Activated CD4-positive, alpha-beta T cell treated with anti-CD3 and anti-CD28 coated beads, Interleukin-2, amount 10 ng/mL, durations not matched to agents 7 days and 5 days (primary cell): ENCODE data around the gene COL5A1. TPM values are rescaled to one million over a fixed set of nuclear protein-coding genes. Genes with fewer than 3 reads are reported as not detected.

Source experiments
- CTCF ChIA-PET: fragments of 350-600 bp; sonication (Branson Sonifier 250); formaldehyde crosslinking; loops from one replicate; lab custom pipeline; 2021; ENCODE audit warnings: antibody characterized with exemption; lab: Charles Lee
- POLR2A ChIA-PET: fragments of 350-600 bp; sonication (Branson Sonifier 250); formaldehyde crosslinking; loops from one replicate; lab custom pipeline; 2021; ENCODE audit warnings: antibody characterized with exemption; lab: Charles Lee
- DNase-seq: peaks from one replicate; pipeline ENCODE4 v3.0.0-alpha.2; 2020
- H3K27ac Mint-ChIP-seq: one replicate; pipeline ENCODE4 v1.8.0; 2021; ENCODE audit warnings: mild to moderate bottlenecking, moderate library complexity, mixed read lengths
- H3K27me3 Mint-ChIP-seq: one replicate; pipeline ENCODE4 v1.8.0; 2021; ENCODE audit warnings: mixed read lengths
- H3K36me3 Mint-ChIP-seq: one replicate; pipeline ENCODE4 v1.8.0; 2021; ENCODE audit warnings: low read depth, mixed read lengths
- H3K4me1 Mint-ChIP-seq: one replicate; pipeline ENCODE4 v1.8.0; 2021; ENCODE audit warnings: mixed read lengths
- H3K4me3 Mint-ChIP-seq: one replicate; pipeline ENCODE4 v1.8.0; 2021; ENCODE audit warnings: mild to moderate bottlenecking, moderate library complexity, mixed read lengths
- H3K9me3 Mint-ChIP-seq: one replicate; pipeline ENCODE4 v1.8.0; 2021; ENCODE audit warnings: mixed read lengths
- total RNA-seq, 2 experiments: library from RNA; stranded (reverse); gene quantifications; one replicate each; pipeline ENCODE4 v1.2.3, GENCODE V29; 2021

The COL5A1 gene
- total RNA-seq, 2 experiments from 2014 or later, result 0.15 to 0.30 TPM

DNA sequence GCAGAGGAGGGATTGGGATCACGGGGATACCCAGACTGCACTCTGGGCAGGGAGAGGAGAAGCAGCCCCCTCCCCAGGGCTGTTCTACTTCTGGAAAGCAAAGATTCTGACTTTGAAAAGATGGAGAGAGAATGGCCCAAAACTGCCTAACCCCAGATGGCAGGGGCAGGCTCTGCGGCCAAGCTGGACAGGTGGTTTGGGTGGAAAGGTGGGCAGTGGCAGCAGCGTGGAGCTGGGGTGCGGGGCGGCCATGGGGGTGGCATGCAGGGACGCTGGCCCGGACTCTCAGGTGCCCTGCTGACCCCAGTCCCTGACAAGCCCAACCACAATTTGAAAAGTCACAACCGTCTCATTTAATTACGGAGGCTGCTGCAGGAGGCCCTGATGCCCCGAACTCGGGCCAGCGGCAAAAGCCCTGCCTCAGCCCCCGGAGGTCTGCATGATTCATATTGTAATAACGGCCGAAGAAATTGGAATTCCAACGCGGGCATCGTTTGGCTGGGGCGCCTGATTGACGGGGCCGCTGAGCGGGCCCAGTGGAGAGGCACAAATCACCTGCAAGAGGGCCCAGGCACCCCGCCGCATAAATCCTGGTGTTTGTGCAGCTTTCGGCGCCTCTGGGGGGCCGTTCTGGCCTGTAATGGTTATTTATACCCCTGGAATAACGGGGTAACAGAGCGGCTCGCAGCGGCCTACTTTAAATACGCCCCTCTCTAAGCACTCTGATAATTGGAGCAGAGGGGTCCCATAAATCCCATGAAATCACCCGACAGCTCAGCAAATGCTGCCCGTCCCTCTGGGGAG is 197.2 kb downstream of the COL5A1 start:
- POLR2A ChIA-PET, result no interaction called here
- no peak for DNase-seq
- Mint-ChIP-seq H3K9me3 (no peaks in the 10 kb centered on the region), H3K4me3 (no peak overlapping the region), H3K36me3 (no peaks in the 10 kb centered on the region), H3K27ac (no peak overlapping the region), H3K4me1 (no peaks in the 10 kb centered on the region), H3K27me3 (no peaks in the 10 kb centered on the region)
- CTCF ChIA-PET, result no interaction called here

- ChIA-PET POLR2A (no interaction called here), CTCF (no interaction called here)
- Mint-ChIP-seq H3K4me1 (no peaks in the 10 kb centered on the region), H3K27ac (no peak overlapping the region), H3K4me3 (no peak overlapping the region), H3K27me3 (no peaks in the 10 kb centered on the region), H3K36me3 (no peaks in the 10 kb centered on the region), H3K9me3 (no peaks in the 10 kb centered on the region)
- DNase-seq, result no peak
These were observed 198.0 kb downstream of the COL5A1 start for GRCh38 chr9:134839455-134840125.

- no peak for DNase-seq
- H3K4me1 Mint-ChIP-seq, result no peaks in the 10 kb centered on the region
- no peak overlapping the region for H3K4me3 Mint-ChIP-seq
- H3K9me3 Mint-ChIP-seq, result no peaks in the 10 kb centered on the region
- H3K27me3 Mint-ChIP-seq, result no peaks in the 10 kb centered on the region
- ChIA-PET POLR2A (no interaction called here), CTCF (no interaction called here)
- no peak overlapping the region for H3K27ac Mint-ChIP-seq
- H3K36me3 Mint-ChIP-seq, result no peaks in the 10 kb centered on the region
These were observed 198.9 kb downstream of the COL5A1 start for GRCh38 chr9:134840511-134840910.

GRCh38 chr9:134841180-134841904 is 199.7 kb downstream of the COL5A1 start:
- H3K36me3 Mint-ChIP-seq, result no peaks in the 10 kb centered on the region
- ChIA-PET POLR2A (no interaction called here), CTCF (no interaction called here)
- no peaks in the 10 kb centered on the region for H3K4me1 Mint-ChIP-seq
- no peak overlapping the region for H3K4me3 Mint-ChIP-seq
- H3K27ac Mint-ChIP-seq, result no peak overlapping the region
- no peak for DNase-seq
- H3K27me3 Mint-ChIP-seq, result no peaks in the 10 kb centered on the region
- no peaks in the 10 kb centered on the region for H3K9me3 Mint-ChIP-seq

DNA sequence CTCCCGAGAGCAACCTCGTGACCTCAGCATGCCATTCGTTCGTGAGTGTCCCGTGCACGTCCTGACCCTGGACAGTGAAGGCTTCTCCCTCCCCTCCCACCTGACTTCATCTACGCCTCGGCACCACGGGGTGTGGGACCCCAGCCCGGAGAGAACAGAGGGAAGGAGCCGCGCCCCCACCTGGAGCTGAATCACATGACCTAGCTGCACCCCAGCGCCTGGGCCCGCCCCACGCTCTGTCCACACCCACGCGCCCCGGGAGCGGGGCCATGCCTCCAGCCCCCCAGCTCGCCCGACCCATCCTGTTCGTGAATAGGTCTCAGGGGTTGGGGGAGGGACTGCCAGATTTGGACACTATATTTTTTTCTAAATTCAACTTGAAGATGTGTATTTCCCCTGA is 200.7 kb downstream of the COL5A1 start:
- Mint-ChIP-seq H3K27ac (no peak overlapping the region), H3K4me1 (no peaks in the 10 kb centered on the region), H3K9me3 (no peaks in the 10 kb centered on the region), H3K36me3 (no peaks in the 10 kb centered on the region), H3K4me3 (no peak overlapping the region), H3K27me3 (no peaks in the 10 kb centered on the region)
- CTCF ChIA-PET, result no interaction called here
- DNase-seq, result no peak
- POLR2A ChIA-PET, result no interaction called here

DNA sequence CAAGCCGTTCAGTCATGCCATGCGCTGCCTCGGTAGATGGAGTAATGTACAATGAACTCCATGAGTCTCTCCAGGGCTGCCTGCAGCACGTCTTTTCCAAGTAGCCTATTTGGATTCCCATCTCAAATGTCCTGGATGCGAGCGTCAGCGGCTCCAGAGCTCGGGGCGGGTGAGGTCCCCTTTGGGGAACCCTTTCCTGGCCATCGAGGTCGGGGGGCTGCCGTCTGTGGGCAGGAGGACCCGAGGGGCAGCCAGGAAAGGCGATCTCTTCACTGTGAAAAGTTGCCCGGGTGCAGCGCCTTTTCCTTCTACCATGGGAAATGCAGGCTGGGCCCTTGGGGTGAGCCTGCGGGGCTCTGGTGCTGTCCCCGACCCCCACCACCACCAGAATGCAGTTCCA is 202.1 kb downstream of the COL5A1 start:
- no peak for DNase-seq
- no peaks in the 10 kb centered on the region for H3K36me3 Mint-ChIP-seq
- CTCF ChIA-PET, result no interaction called here
- no peaks in the 10 kb centered on the region for H3K4me1 Mint-ChIP-seq
- no peak overlapping the region for H3K4me3 Mint-ChIP-seq
- POLR2A ChIA-PET, result no interaction called here
- H3K27ac Mint-ChIP-seq, result no peak overlapping the region
- no peaks in the 10 kb centered on the region for H3K9me3 Mint-ChIP-seq
- no peaks in the 10 kb centered on the region for H3K27me3 Mint-ChIP-seq

GRCh38 chr9:134844821-134845220 is 203.2 kb downstream of the COL5A1 start:
- no peaks in the 10 kb centered on the region for H3K27me3 Mint-ChIP-seq
- H3K36me3 Mint-ChIP-seq, result no peaks in the 10 kb centered on the region
- no peak overlapping the region for H3K27ac Mint-ChIP-seq
- POLR2A ChIA-PET, result no interaction called here
- DNase-seq, result no peak
- H3K4me3 Mint-ChIP-seq, result no peak overlapping the region
- CTCF ChIA-PET, result no interaction called here
- H3K9me3 Mint-ChIP-seq, result no peaks in the 10 kb centered on the region
- no peaks in the 10 kb centered on the region for H3K4me1 Mint-ChIP-seq

- ChIA-PET CTCF (no interaction called here), POLR2A (no interaction called here)
- Mint-ChIP-seq H3K36me3 (no peaks in the 10 kb centered on the region), H3K9me3 (no peaks in the 10 kb centered on the region), H3K4me3 (no peak overlapping the region), H3K27me3 (no peaks in the 10 kb centered on the region), H3K4me1 (no peaks in the 10 kb centered on the region), H3K27ac (no peak overlapping the region)
- no peak for DNase-seq
These were observed 204.6 kb downstream of the COL5A1 start for GRCh38 chr9:134846187-134846586.

GRCh38 chr9:134846699-134847098 is 205.1 kb downstream of the COL5A1 start:
- H3K36me3 Mint-ChIP-seq, result no peaks in the 10 kb centered on the region
- no peaks in the 10 kb centered on the region for H3K27me3 Mint-ChIP-seq
- ChIA-PET POLR2A (no interaction called here), CTCF (no interaction called here)
- no peak overlapping the region for H3K27ac Mint-ChIP-seq
- H3K4me1 Mint-ChIP-seq, result no peaks in the 10 kb centered on the region
- H3K9me3 Mint-ChIP-seq, result no peaks in the 10 kb centered on the region
- DNase-seq, result no peak
- H3K4me3 Mint-ChIP-seq, result no peak overlapping the region

DNA sequence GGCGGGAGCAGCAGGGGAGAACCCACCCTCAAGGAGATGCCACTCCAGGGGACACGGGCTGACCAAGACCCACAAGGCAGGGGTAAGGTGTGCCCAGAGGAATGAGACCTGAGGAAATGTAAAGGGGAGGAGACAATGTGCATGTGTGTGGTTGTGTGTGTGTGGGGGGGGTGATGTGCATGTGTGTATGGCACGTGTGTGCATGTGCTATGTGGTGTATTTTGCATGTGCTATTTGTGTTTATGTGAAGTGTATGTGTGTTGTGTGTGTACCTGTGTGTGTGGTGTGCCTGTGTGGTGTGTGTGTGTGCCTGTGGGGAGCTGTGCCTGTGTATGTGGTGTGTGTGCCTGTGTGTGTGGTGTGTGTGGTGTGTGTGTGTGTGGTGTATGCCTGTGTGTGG is 205.5 kb downstream of the COL5A1 start:
- no peak overlapping the region for H3K27ac Mint-ChIP-seq
- no peaks in the 10 kb centered on the region for H3K27me3 Mint-ChIP-seq
- H3K9me3 Mint-ChIP-seq, result no peaks in the 10 kb centered on the region
- no peaks in the 10 kb centered on the region for H3K36me3 Mint-ChIP-seq
- H3K4me1 Mint-ChIP-seq, result no peaks in the 10 kb centered on the region
- CTCF ChIA-PET, result no interaction called here
- no peak for DNase-seq
- no peak overlapping the region for H3K4me3 Mint-ChIP-seq
- POLR2A ChIA-PET, result no interaction called here

DNA sequence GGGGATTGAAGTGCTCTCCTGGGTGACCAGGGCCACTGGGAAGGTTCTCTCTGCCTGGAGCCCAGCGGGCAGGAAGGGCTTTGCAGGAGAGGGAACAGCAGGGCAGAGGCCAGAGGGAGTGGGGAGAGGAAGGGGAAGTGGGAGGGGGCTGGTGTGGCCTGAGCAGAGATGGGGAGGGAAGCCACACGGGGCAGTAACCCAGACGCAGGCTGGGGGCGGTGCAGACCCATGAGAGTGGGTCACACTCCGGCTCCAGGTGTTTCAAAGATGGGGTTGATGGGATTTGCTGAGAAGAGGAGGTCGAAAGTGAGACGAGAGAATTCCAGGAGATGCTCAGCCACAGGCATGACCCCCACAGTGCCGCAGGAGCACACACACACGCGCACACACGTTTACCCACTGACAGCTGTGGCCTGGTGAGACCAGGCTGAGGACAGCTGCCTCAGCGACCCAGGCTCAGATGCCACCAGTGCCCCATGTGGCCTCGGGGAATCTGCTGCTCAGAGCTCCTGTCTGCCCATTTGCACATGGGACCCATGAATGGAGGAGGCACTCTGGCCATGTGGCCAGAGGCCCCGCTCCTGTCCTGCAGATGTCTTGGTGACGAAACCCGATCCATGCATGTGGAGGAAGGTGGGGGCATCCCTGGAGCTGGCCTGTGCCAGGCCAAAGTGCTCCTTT is 206.3 kb downstream of the COL5A1 start:
- Mint-ChIP-seq H3K27ac (no peak overlapping the region), H3K9me3 (no peaks in the 10 kb centered on the region), H3K4me1 (no peaks in the 10 kb centered on the region), H3K27me3 (no peaks in the 10 kb centered on the region), H3K36me3 (no peaks in the 10 kb centered on the region), H3K4me3 (no peak overlapping the region)
- CTCF ChIA-PET, result no interaction called here
- POLR2A ChIA-PET, result no interaction called here
- DNase-seq, result no peak

DNA sequence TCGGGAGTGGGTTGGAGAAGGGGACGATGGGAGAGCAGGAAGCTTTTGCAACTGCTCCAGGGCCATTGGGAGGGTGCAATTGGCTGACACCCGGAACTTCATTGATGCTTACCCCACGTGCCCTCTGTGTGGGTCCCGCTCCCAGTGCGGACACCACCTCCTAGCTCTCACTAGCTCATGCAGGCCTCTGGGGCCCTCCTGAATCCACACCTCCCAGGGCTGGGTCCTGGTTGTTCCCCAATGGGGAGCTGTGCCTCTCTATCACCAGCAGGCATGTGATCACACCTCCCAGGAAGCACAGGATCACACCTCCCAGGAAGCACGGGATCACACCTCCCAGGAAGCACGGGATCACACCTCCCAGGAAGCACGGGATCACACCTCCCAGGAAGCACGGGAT is 206.9 kb downstream of the COL5A1 start:
- POLR2A ChIA-PET, result no interaction called here
- Mint-ChIP-seq H3K27me3 (no peaks in the 10 kb centered on the region), H3K27ac (no peak overlapping the region), H3K4me1 (no peaks in the 10 kb centered on the region), H3K4me3 (no peak overlapping the region), H3K9me3 (no peaks in the 10 kb centered on the region), H3K36me3 (no peaks in the 10 kb centered on the region)
- CTCF ChIA-PET, result no interaction called here
- no peak for DNase-seq

DNA sequence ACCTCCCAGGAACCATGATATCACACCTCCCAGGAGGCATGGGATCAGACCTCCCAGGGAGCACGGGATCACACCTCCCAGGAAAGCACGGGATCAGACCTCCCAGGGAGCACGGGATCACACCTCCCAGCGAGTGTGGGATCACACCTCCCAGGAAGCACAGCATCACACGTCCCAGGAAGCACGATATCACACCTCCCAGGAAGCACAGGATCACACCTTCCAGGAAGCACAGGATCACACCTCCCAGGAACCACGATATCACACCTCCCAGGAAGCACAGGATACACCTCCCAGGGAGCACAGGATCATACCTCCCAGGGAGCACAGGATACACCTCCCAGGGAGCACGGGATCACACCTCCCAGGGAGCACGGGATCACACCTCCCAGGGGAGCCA is 209.0 kb downstream of the COL5A1 start:
- no peaks in the 10 kb centered on the region for H3K36me3 Mint-ChIP-seq
- H3K4me3 Mint-ChIP-seq, result no peak overlapping the region
- POLR2A ChIA-PET, result no interaction called here
- no peaks in the 10 kb centered on the region for H3K27me3 Mint-ChIP-seq
- no peak for DNase-seq
- CTCF ChIA-PET, result no interaction called here
- no peaks in the 10 kb centered on the region for H3K9me3 Mint-ChIP-seq
- H3K4me1 Mint-ChIP-seq, result no peaks in the 10 kb centered on the region
- no peak overlapping the region for H3K27ac Mint-ChIP-seq
